ENCODE results near the gene POU2F1. TPM values are rescaled to one million over a fixed set of nuclear protein-coding genes. Genes with fewer than 3 reads are reported as not detected.

Gene POU2F1
- total RNA-seq, 1 donor from 2014 or later = 36.1 TPM

GRCh38 chr1:167344615-167345385 lies 124.1 kb downstream of the POU2F1 start:
- Mint-ChIP-seq H3K36me3 (ENCODE audit: insufficient read depth) (peaks cover 5% of the 10 kb centered on the region), H3K27me3 (no peaks in the 10 kb centered on the region), H3K4me1 (ENCODE audit: low read depth) (no peaks in the 10 kb centered on the region), H3K9me3 (ENCODE audit: low read depth) (no peaks in the 10 kb centered on the region), H3K27ac (no peak overlapping the region), H3K4me3 (ENCODE audit: low read depth) (no peak overlapping the region)
- no peak for DNase-seq (ENCODE audit: low spot score, unreplicated experiment)
- no peak for TF ChIP-seq CTCF (IDR thresholded peaks at IDR 0.05; ENCODE audit: unreplicated experiment)

GRCh38 chr1:167345386-167345733 lies 124.7 kb downstream of the POU2F1 start:
- Mint-ChIP-seq H3K4me1 (ENCODE audit: low read depth) (no peaks in the 10 kb centered on the region), H3K36me3 (ENCODE audit: insufficient read depth) (peaks cover 5% of the 10 kb centered on the region), H3K27me3 (no peaks in the 10 kb centered on the region), H3K27ac (no peak overlapping the region), H3K4me3 (ENCODE audit: low read depth) (no peak overlapping the region), H3K9me3 (ENCODE audit: low read depth) (no peaks in the 10 kb centered on the region)
- DNase-seq (ENCODE audit: low spot score, unreplicated experiment) = no peak
- TF ChIP-seq CTCF (IDR thresholded peaks at IDR 0.05; ENCODE audit: unreplicated experiment) = no peak

GRCh38 chr1:167357305-167357704 lies 136.6 kb downstream of the POU2F1 start:
- no peak for TF ChIP-seq CTCF (IDR thresholded peaks at IDR 0.05; ENCODE audit: unreplicated experiment)
- no peak for DNase-seq (ENCODE audit: low spot score, unreplicated experiment)
- peaks cover 10% of the 10 kb centered on the region for H3K4me1 Mint-ChIP-seq (ENCODE audit: low read depth)
- peaks cover 19% of the 10 kb centered on the region for H3K9me3 Mint-ChIP-seq (ENCODE audit: low read depth)
- H3K4me3 Mint-ChIP-seq (ENCODE audit: low read depth) = no peak overlapping the region
- no peak overlapping the region for H3K27ac Mint-ChIP-seq
- H3K36me3 Mint-ChIP-seq (ENCODE audit: insufficient read depth) = peaks cover 5% of the 10 kb centered on the region
- no peaks in the 10 kb centered on the region for H3K27me3 Mint-ChIP-seq

- peaks cover 19% of the 10 kb centered on the region for H3K9me3 Mint-ChIP-seq (ENCODE audit: low read depth)
- H3K27ac Mint-ChIP-seq = no peak overlapping the region
- no peak for TF ChIP-seq CTCF (IDR thresholded peaks at IDR 0.05; ENCODE audit: unreplicated experiment)
- H3K36me3 Mint-ChIP-seq (ENCODE audit: insufficient read depth) = peaks cover 3% of the 10 kb centered on the region
- peaks cover 10% of the 10 kb centered on the region for H3K4me1 Mint-ChIP-seq (ENCODE audit: low read depth)
- H3K4me3 Mint-ChIP-seq (ENCODE audit: low read depth) = no peak overlapping the region
- DNase-seq (ENCODE audit: low spot score, unreplicated experiment) = no peak
- H3K27me3 Mint-ChIP-seq = no peaks in the 10 kb centered on the region
Observed at GRCh38 chr1:167359295-167359694, 138.6 kb downstream of the POU2F1 start.

GRCh38 chr1:167360120-167360519 lies 139.4 kb downstream of the POU2F1 start:
- Mint-ChIP-seq H3K4me1 (ENCODE audit: low read depth) (peaks cover 10% of the 10 kb centered on the region), H3K27me3 (no peaks in the 10 kb centered on the region), H3K27ac (no peak overlapping the region)

More at GRCh38 chr1:167360120-167360519, 139.4 kb downstream of the POU2F1 start:
- H3K4me3 Mint-ChIP-seq (ENCODE audit: low read depth) = no peak overlapping the region
- peaks cover 14% of the 10 kb centered on the region for H3K9me3 Mint-ChIP-seq (ENCODE audit: low read depth)
- DNase-seq (ENCODE audit: low spot score, unreplicated experiment) = no peak
- peaks cover 1% of the 10 kb centered on the region for H3K36me3 Mint-ChIP-seq (ENCODE audit: insufficient read depth)
- no peak for TF ChIP-seq CTCF (IDR thresholded peaks at IDR 0.05; ENCODE audit: unreplicated experiment)
